Astrocyte (in vitro differentiated cells and primary cell): Measurements from ENCODE around the gene C1orf146.

Experiments used
- CTCF ChIP-seq: IDR thresholded peaks from 2 replicates; pipeline ENCODE4 v1.5.1; 2011; ENCODE audit warnings: low read depth, mild to moderate bottlenecking, inconsistent platforms, low read length, moderate library complexity; ENCODE audit not compliant: insufficient read depth
- EZH2 ChIP-seq: IDR thresholded peaks from 2 replicates; pipeline ENCODE4 v1.6.1; 2012; ENCODE audit warnings: mild to moderate bottlenecking, low read length, inconsistent platforms; ENCODE audit not compliant: insufficient read depth

- TF ChIP-seq CTCF (no peak), EZH2 (no peak)
Observed at GRCh38 chr1:92210701-92211100, 7.0 kb upstream of the C1orf146 start.
